ENCODE data around the gene CELA2B. TPM values are rescaled to one million over a fixed set of nuclear protein-coding genes. Genes with fewer than 3 reads are reported as not detected.
"Not testable (repeated sequence)": the region's sequence is repeated elsewhere in the genome, so short reads cannot be mapped to it uniquely, and the experiment has no call there.

Gene CELA2B
- total RNA-seq, 3 donors from 2014 or later (not counting 1 experiment from before 2014, with no cell fraction given) = not detected

DNA sequence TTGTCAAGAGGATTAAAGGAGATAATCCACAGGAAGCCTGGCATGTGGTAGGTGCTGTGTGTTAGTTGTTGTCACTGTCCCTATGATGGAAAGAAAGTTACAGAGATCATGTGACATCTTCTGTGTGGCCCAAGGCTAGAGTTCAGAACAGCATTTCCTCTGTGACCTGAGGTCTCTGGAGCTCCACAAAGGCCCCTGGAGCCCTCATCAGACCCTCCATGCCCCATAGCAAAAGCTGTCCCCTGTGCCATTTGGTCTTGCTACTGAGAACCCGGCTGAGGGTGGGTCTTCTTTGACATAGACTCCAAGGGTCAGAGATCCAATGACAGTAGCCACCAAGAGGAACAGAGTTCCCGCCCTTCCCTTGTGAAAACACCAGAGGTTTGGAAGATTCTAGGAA, 8.1 kb downstream of the CELA2B start:
- Histone ChIP-seq H3K4me1 (ENCODE audit: control insufficient read depth, insufficient read depth, low read length) (no peaks in the 10 kb centered on the region), H3K36me3 (ENCODE audit: control insufficient read depth, insufficient read depth, low read length) (no peaks in the 10 kb centered on the region), H3K9me3 (ENCODE audit: control insufficient read depth, insufficient read depth, low read length) (no peaks in the 10 kb centered on the region), H3K27me3 (ENCODE audit: control insufficient read depth, insufficient read depth, low read length) (no peaks in the 10 kb centered on the region), H3K4me3 (ENCODE audit: low read length) (no peak overlapping the region), H3K27ac (ENCODE audit: low read length) (no peak overlapping the region)
- Mint-ChIP-seq H3K27me3 (ENCODE audit: low read depth in 2 of 2) (no peaks in the 10 kb centered on the region), H3K4me3 (no peak overlapping the region), H3K4me1 (no peaks in the 10 kb centered on the region), H3K9me3 (no peaks in the 10 kb centered on the region), H3K27ac (no peak overlapping the region), H3K36me3 (no peaks in the 10 kb centered on the region)
- intact Hi-C loops (cut with micrococcal nuclease) = no loop called here
- ATAC-seq = no peak
- 94% methylated on average over 2 of the region's 2 CpGs for WGBS (ENCODE audit: insufficient coverage)
- TF ChIP-seq, protein P1, sequence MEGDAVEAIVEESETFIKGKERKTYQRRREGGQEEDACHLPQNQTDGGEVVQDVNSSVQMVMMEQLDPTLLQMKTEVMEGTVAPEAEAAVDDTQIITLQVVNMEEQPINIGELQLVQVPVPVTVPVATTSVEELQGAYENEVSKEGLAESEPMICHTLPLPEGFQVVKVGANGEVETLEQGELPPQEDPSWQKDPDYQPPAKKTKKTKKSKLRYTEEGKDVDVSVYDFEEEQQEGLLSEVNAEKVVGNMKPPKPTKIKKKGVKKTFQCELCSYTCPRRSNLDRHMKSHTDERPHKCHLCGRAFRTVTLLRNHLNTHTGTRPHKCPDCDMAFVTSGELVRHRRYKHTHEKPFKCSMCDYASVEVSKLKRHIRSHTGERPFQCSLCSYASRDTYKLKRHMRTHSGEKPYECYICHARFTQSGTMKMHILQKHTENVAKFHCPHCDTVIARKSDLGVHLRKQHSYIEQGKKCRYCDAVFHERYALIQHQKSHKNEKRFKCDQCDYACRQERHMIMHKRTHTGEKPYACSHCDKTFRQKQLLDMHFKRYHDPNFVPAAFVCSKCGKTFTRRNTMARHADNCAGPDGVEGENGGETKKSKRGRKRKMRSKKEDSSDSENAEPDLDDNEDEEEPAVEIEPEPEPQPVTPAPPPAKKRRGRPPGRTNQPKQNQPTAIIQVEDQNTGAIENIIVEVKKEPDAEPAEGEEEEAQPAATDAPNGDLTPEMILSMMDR (IDR thresholded peaks at IDR 0.05) = no peak
- no peak for DNase-seq

- H3K36me3 ChIP-seq (ENCODE audit: control insufficient read depth, insufficient read depth, low read length); H3K4me3 ChIP-seq (ENCODE audit: low read length); ATAC-seq; H3K27me3 Mint-ChIP-seq (ENCODE audit: low read depth in 2 of 2); H3K27me3 ChIP-seq (ENCODE audit: control insufficient read depth, insufficient read depth, low read length); H3K36me3 Mint-ChIP-seq; H3K4me3 Mint-ChIP-seq; DNase-seq; H3K4me1 ChIP-seq (ENCODE audit: control insufficient read depth, insufficient read depth, low read length); intact Hi-C loops (cut with micrococcal nuclease); H3K27ac Mint-ChIP-seq; H3K4me1 Mint-ChIP-seq; H3K9me3 Mint-ChIP-seq; H3K27ac ChIP-seq (ENCODE audit: low read length); H3K9me3 ChIP-seq (ENCODE audit: control insufficient read depth, insufficient read depth, low read length): not testable (repeated sequence)
- WGBS (ENCODE audit: insufficient coverage) = 79% methylated on average over 4 of the region's 6 CpGs
Observed at GRCh38 chr1:15484443-15484842, 8.5 kb downstream of the CELA2B start.

DNA sequence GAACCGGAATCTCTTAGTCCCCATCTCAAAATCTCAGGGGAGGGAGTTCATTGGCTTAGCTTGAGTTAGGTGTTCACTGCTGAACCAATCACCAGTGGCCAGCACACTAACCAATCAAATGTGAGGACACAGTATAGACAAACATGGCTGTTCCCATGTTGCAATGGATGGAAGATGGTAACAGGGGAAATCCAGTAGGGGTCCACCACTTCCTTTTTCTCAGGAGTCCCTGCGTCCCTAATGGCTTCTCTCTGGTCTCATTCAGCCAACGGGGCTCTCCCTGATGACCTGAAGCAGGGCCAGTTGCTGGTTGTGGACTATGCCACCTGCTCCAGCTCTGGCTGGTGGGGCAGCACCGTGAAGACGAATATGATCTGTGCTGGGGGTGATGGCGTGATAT, 9.7 kb downstream of the CELA2B start:
- Mint-ChIP-seq H3K36me3 (no peaks in the 10 kb centered on the region), H3K9me3 (no peaks in the 10 kb centered on the region), H3K27me3 (ENCODE audit: low read depth in 2 of 2) (no peaks in the 10 kb centered on the region), H3K4me1 (no peaks in the 10 kb centered on the region), H3K4me3 (no peak overlapping the region), H3K27ac (no peak overlapping the region)
- no peaks in the 10 kb centered on the region for H3K9me3 ChIP-seq (ENCODE audit: control insufficient read depth, insufficient read depth, low read length)
- no peaks in the 10 kb centered on the region for H3K36me3 ChIP-seq (ENCODE audit: control insufficient read depth, insufficient read depth, low read length)
- no peak for DNase-seq
- ATAC-seq = no peak
- H3K27me3 ChIP-seq (ENCODE audit: control insufficient read depth, insufficient read depth, low read length) = no peaks in the 10 kb centered on the region
- 88% methylated on average over 6 of the region's 6 CpGs for WGBS (ENCODE audit: insufficient coverage)
- intact Hi-C loops (cut with micrococcal nuclease) = no loop called here
- no peaks in the 10 kb centered on the region for H3K4me1 ChIP-seq (ENCODE audit: control insufficient read depth, insufficient read depth, low read length)
- no peak overlapping the region for H3K4me3 ChIP-seq (ENCODE audit: low read length)
- TF ChIP-seq, protein P1 (IDR thresholded peaks at IDR 0.05) = no peak
- H3K27ac ChIP-seq (ENCODE audit: low read length) = no peak overlapping the region

DNA sequence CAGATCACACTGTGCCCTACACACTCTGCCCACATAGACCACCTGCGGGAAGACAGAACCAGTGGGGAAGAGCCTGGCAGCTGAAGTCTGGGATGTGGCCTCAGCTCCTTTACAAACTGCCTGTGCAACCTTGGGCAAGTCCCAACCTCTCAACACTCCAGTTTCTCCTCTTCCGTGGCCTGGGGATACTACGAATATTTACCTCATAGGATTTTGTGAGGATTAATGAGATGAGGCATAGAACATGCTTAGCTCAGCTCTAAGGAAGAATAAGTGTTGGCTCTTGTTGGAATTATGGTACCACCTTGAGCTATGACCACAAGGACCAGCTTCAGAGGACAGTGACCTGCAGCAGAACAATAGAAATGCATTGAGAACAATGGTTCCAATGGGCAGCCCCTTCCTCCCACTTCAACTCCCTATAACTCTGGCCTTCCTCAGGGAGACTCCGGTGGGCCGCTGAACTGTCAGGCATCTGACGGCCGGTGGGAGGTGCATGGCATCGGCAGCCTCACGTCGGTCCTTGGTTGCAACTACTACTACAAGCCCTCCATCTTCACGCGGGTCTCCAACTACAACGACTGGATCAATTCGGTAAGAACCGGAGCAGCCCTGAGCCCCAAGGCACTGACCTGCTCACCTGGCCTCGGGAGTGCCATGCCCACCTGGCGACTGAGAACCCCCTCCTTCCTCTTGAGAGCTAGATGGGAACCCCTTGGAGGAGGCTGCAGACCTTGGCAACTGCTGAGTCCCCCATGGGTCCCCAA, 11.1 kb downstream of the CELA2B start:
- H3K4me1 Mint-ChIP-seq; H3K4me3 ChIP-seq (ENCODE audit: low read length); H3K36me3 ChIP-seq (ENCODE audit: control insufficient read depth, insufficient read depth, low read length); H3K27me3 Mint-ChIP-seq (ENCODE audit: low read depth in 2 of 2); H3K9me3 Mint-ChIP-seq; H3K4me3 Mint-ChIP-seq; H3K36me3 Mint-ChIP-seq; H3K27ac Mint-ChIP-seq; DNase-seq; ATAC-seq; H3K27ac ChIP-seq (ENCODE audit: low read length); H3K27me3 ChIP-seq (ENCODE audit: control insufficient read depth, insufficient read depth, low read length); H3K9me3 ChIP-seq (ENCODE audit: control insufficient read depth, insufficient read depth, low read length); H3K4me1 ChIP-seq (ENCODE audit: control insufficient read depth, insufficient read depth, low read length); intact Hi-C loops (cut with micrococcal nuclease): not testable (repeated sequence)
- 96% methylated on average over 15 of the region's 17 CpGs for WGBS (ENCODE audit: insufficient coverage)

Data from natural killer cell (primary cell).